Measurements from ENCODE around the gene RAD51B. TPM values are rescaled to one million over a fixed set of nuclear protein-coding genes. Genes with fewer than 3 reads are reported as not detected.

The RAD51B gene
- total RNA-seq, 1 experiment from 2014 or later, result 20.0 TPM

GRCh38 chr14:68707482-68707881 is 887.9 kb downstream of the RAD51B start:
- no peak for DNase-seq (ENCODE audit: low read depth, low spot score)
- Histone ChIP-seq H3K9ac (ENCODE audit: low read length) (no peak overlapping the region), H3K36me3 (ENCODE audit: control insufficient read depth in 1 of 2, insufficient read depth in 2 of 2, low read length in 2 of 2) (no peaks in the 10 kb centered on the region), H3K9me3 (ENCODE audit: control insufficient read depth in 1 of 2, insufficient read depth in 1 of 2, low read depth in 1 of 2, low read length in 2 of 2) (no peaks in the 10 kb centered on the region), H3K4me3 (replicated peaks in 1 of 2; ENCODE audit: low read depth in 1 of 2, low read length in 2 of 2) (no peak overlapping the region), H3K27ac (ENCODE audit: low read depth, low read length) (no peak overlapping the region), H3K4me2 (ENCODE audit: low read length) (no peak overlapping the region), H3K79me2 (ENCODE audit: insufficient read depth, low read length) (no peaks in the 10 kb centered on the region), H3K27me3 (ENCODE audit: insufficient read depth, low read length) (no peaks in the 10 kb centered on the region), H2AFZ (ENCODE audit: low read depth, low read length, poor library complexity, severe bottlenecking) (no peak overlapping the region), H3K9me2 (ENCODE audit: insufficient read depth) (no peaks in the 10 kb centered on the region), H4K20me1 (ENCODE audit: insufficient read depth) (no peaks in the 10 kb centered on the region), H3K4me1 (ENCODE audit: control insufficient read depth in 1 of 2, insufficient read depth in 2 of 2, low read length in 2 of 2) (peaks cover 26 to 42% of the 10 kb centered on the region in 2 experiments)
- ATAC-seq, result no peak
- TF ChIP-seq ATF3 (IDR thresholded peaks at IDR 0.05), result no peak
- TF ChIP-seq MAX (IDR thresholded peaks at IDR 0.05), result no peak
- no peak for TF ChIP-seq ZBTB33 (IDR thresholded peaks at IDR 0.05; ENCODE audit: extremely low read depth, insufficient replicate concordance, low read length)
- no peak for TF ChIP-seq JUND (IDR thresholded peaks at IDR 0.05)
- no peak for TF ChIP-seq YY1 (IDR thresholded peaks at IDR 0.05; ENCODE audit: extremely low read depth, insufficient replicate concordance, low read depth, low read length)
- no peak for TF ChIP-seq POLR2AphosphoS5 (IDR thresholded peaks at IDR 0.05; ENCODE audit: low read depth, low read length)
- intact Hi-C loops (cut with micrococcal nuclease), result no loop called here
- ChIA-PET RAD21 (ENCODE audit: low non-redundant PET in 1 of 2, low total read pairs in 2 of 2, uncharacterized antibody in 2 of 2, unreplicated experiment in 2 of 2) (no interaction called here), CTCF (no interaction called here), POLR2A (no interaction called here)
- BruUV-seq (replicated peaks), result no TSS peak

- Histone ChIP-seq H3K36me3 (ENCODE audit: control insufficient read depth in 1 of 2, insufficient read depth in 2 of 2, low read length in 2 of 2) (no peaks in the 10 kb centered on the region), H3K27me3 (ENCODE audit: insufficient read depth, low read length) (no peaks in the 10 kb centered on the region), H3K4me1 (ENCODE audit: control insufficient read depth in 1 of 2, insufficient read depth in 2 of 2, low read length in 2 of 2) (peaks cover 17 to 33% of the 10 kb centered on the region in 2 experiments), H2AFZ (ENCODE audit: low read depth, low read length, poor library complexity, severe bottlenecking) (no peak overlapping the region), H3K79me2 (ENCODE audit: insufficient read depth, low read length) (no peaks in the 10 kb centered on the region), H3K4me3 (replicated peaks in 1 of 2; ENCODE audit: low read depth in 1 of 2, low read length in 2 of 2) (no peak overlapping the region), H3K9ac (ENCODE audit: low read length) (no peak overlapping the region), H3K9me2 (ENCODE audit: insufficient read depth) (no peaks in the 10 kb centered on the region), H3K9me3 (ENCODE audit: control insufficient read depth in 1 of 2, insufficient read depth in 1 of 2, low read depth in 1 of 2, low read length in 2 of 2) (no peaks in the 10 kb centered on the region), H3K4me2 (ENCODE audit: low read length) (no peak overlapping the region), H3K27ac (ENCODE audit: low read depth, low read length) (no peak overlapping the region), H4K20me1 (ENCODE audit: insufficient read depth) (no peaks in the 10 kb centered on the region)
- intact Hi-C loops (cut with micrococcal nuclease), result no loop called here
- CTCF ChIA-PET, result no interaction called here
- no TSS peak for BruUV-seq (replicated peaks)
- ATAC-seq (no peak), DNase-seq (ENCODE audit: low read depth, low spot score) (no peak)
- RAD21 ChIA-PET (ENCODE audit: low non-redundant PET in 1 of 2, low total read pairs in 2 of 2, uncharacterized antibody in 2 of 2, unreplicated experiment in 2 of 2), result no interaction called here
- POLR2A ChIA-PET, result no interaction called here
- no peak for TF ChIP-seq ZNF274 (IDR thresholded peaks at IDR 0.05; ENCODE audit: low read depth, low read length)
- TF ChIP-seq EGR1 (IDR thresholded peaks at IDR 0.05; ENCODE audit: low read depth), result no peak
- no peak for TF ChIP-seq CEBPB (IDR thresholded peaks at IDR 0.05; ENCODE audit: low read depth)
- TF ChIP-seq SIN3A (IDR thresholded peaks at IDR 0.05; ENCODE audit: low read depth), result no peak
- TF ChIP-seq CTCF (IDR thresholded peaks at IDR 0.05 in 2 of 3, conservative IDR thresholded peaks at IDR 0.05 in 1 of 3; ENCODE audit: borderline replicate concordance in 1 of 3, insufficient read depth in 1 of 3, low read depth in 2 of 3, low read length in 2 of 3), result no peak
- no peak for TF ChIP-seq MAX (IDR thresholded peaks at IDR 0.05)
- no peak for TF ChIP-seq POLR2A (IDR thresholded peaks at IDR 0.05; ENCODE audit: borderline replicate concordance, extremely low read depth, insufficient read depth, insufficient read length)
- no peak for TF ChIP-seq SRF (IDR thresholded peaks at IDR 0.05; ENCODE audit: low read depth)
- TF ChIP-seq POLR2AphosphoS5 (IDR thresholded peaks at IDR 0.05; ENCODE audit: low read depth, low read length), result no peak
- no peak for TF ChIP-seq ZBTB33 (IDR thresholded peaks at IDR 0.05; ENCODE audit: extremely low read depth, insufficient replicate concordance, low read length)
- TF ChIP-seq ZFX (IDR thresholded peaks at IDR 0.05), result no peak
Measured at GRCh38 chr14:68708343-68708742, 888.8 kb downstream of the RAD51B start.

Data from HCT116 (cell line).